ENCODE results near the gene RBKS.

The RBKS gene

DNA sequence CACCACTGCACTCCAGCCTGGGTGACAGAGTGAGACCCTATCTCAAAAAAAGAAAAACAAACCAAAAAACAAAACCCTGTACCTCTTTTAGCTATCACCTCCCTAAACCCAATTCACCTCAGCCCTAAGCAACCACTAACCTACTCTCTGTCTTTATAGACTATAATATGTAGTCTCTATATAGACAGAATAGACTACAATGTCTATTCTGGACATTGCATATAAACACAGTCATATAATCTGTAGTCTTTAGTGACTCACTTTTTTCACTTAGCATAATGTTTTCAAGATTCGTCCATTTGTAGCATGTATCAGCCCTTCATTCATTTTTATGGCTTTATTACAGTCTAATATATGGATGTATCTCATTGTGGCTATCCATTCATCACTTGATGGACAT, 155.9 kb downstream of the RBKS start:
- DNase-seq (ENCODE audit: low read depth) = no peak
